ENCODE data around the gene GFOD2.
"Not testable (repeated sequence)": the region's sequence is repeated elsewhere in the genome, so short reads cannot be mapped to it uniquely, and the experiment has no call there.

Gene GFOD2

GRCh38 chr16:67719048-67719777 lies at the start of gene GFOD2:
Gene GFOD2 (minus strand): TSS chr16:67719316. CDS start chr16:67685715, 33,601 bp downstream.
- H3K27ac ChIP-seq = peak within 1 kb of the TSS; percentile 69
- DNase-seq (ENCODE audit: low read depth, low spot score) = peak; percentile 46

- DNase-seq (ENCODE audit: low read depth, low spot score) = no peak
- H3K27ac ChIP-seq = no peak overlapping the region
These were observed 48.8 kb upstream of the GFOD2 start for GRCh38 chr16:67767953-67768352.

- no peak overlapping the region for H3K27ac ChIP-seq
- no peak for DNase-seq (ENCODE audit: low read depth, low spot score)
These were observed 47.2 kb upstream of the GFOD2 start for GRCh38 chr16:67766291-67766690.

GRCh38 chr16:67764158-67764667 lies 45.1 kb upstream of the GFOD2 start:
- H3K27ac ChIP-seq = no peak overlapping the region
- no peak for DNase-seq (ENCODE audit: low read depth, low spot score)

- H3K27ac ChIP-seq = no peak overlapping the region
These were observed 44.0 kb upstream of the GFOD2 start for GRCh38 chr16:67763066-67763465.

GRCh38 chr16:67762385-67762784 lies 43.3 kb upstream of the GFOD2 start:
- no peak for DNase-seq (ENCODE audit: low read depth, low spot score)
- no peak overlapping the region for H3K27ac ChIP-seq

More at GRCh38 chr16:67763066-67763465, 44.0 kb upstream of the GFOD2 start:
- DNase-seq (ENCODE audit: low read depth, low spot score) = no peak

GRCh38 chr16:67761924-67762323 lies 42.8 kb upstream of the GFOD2 start:
- H3K27ac ChIP-seq = no peak overlapping the region
- no peak for DNase-seq (ENCODE audit: low read depth, low spot score)

GRCh38 chr16:67760956-67761230 lies 41.8 kb upstream of the GFOD2 start:
- no peak overlapping the region for H3K27ac ChIP-seq
- DNase-seq (ENCODE audit: low read depth, low spot score) = no peak

- no peak overlapping the region for H3K27ac ChIP-seq
- DNase-seq (ENCODE audit: low read depth, low spot score) = no peak
These were observed 41.3 kb upstream of the GFOD2 start for GRCh38 chr16:67760206-67760955.

GRCh38 chr16:67758966-67759365 lies 39.9 kb upstream of the GFOD2 start:
- no peak for DNase-seq (ENCODE audit: low read depth, low spot score)
- H3K27ac ChIP-seq = no peak overlapping the region

- no peak overlapping the region for H3K27ac ChIP-seq
- no peak for DNase-seq (ENCODE audit: low read depth, low spot score)
These were observed 38.9 kb upstream of the GFOD2 start for GRCh38 chr16:67758006-67758405.

GRCh38 chr16:67752641-67753040 lies 33.5 kb upstream of the GFOD2 start:
- H3K27ac ChIP-seq = no peak overlapping the region
- no peak for DNase-seq (ENCODE audit: low read depth, low spot score)

- not testable (repeated sequence) for H3K27ac ChIP-seq; DNase-seq (ENCODE audit: low read depth, low spot score)
These were observed 32.2 kb upstream of the GFOD2 start for GRCh38 chr16:67751331-67751730.

- no peak for DNase-seq (ENCODE audit: low read depth, low spot score)
- no peak overlapping the region for H3K27ac ChIP-seq
These were observed 31.4 kb upstream of the GFOD2 start for GRCh38 chr16:67750466-67750865.

GRCh38 chr16:67749436-67750078 lies 30.4 kb upstream of the GFOD2 start:
- DNase-seq (ENCODE audit: low read depth, low spot score) = no peak

GRCh38 chr16:67748834-67749233 lies 29.7 kb upstream of the GFOD2 start:
- peak overlapping the region; percentile 28 for H3K27ac ChIP-seq

More at GRCh38 chr16:67749436-67750078, 30.4 kb upstream of the GFOD2 start:
- peak overlapping the region; percentile 28 for H3K27ac ChIP-seq

GRCh38 chr16:67746846-67747245 lies 27.7 kb upstream of the GFOD2 start:
- DNase-seq (ENCODE audit: low read depth, low spot score) = no peak
- no peak overlapping the region for H3K27ac ChIP-seq

More at GRCh38 chr16:67748834-67749233, 29.7 kb upstream of the GFOD2 start:
- no peak for DNase-seq (ENCODE audit: low read depth, low spot score)

- no peak for DNase-seq (ENCODE audit: low read depth, low spot score)
- no peak overlapping the region for H3K27ac ChIP-seq
These were observed 22.0 kb upstream of the GFOD2 start for GRCh38 chr16:67741118-67741517.

- H3K27ac ChIP-seq = no peak overlapping the region
- DNase-seq (ENCODE audit: low read depth, low spot score) = no peak
These were observed 21.3 kb upstream of the GFOD2 start for GRCh38 chr16:67740391-67740790.

GRCh38 chr16:67736858-67737257 lies 17.7 kb upstream of the GFOD2 start:
- DNase-seq (ENCODE audit: low read depth, low spot score) = no peak
- no peak overlapping the region for H3K27ac ChIP-seq

GRCh38 chr16:67734731-67735201 lies 15.7 kb upstream of the GFOD2 start:
- H3K27ac ChIP-seq = no peak overlapping the region
- DNase-seq (ENCODE audit: low read depth, low spot score) = no peak

Measured in epithelial cell of prostate (primary cell).